Skeletal muscle satellite cell (primary cell): ENCODE results near the gene FAM107A.

ENCODE experiments used
- H3K27me3 ChIP-seq: 2 replicates; pipeline ENCODE4 v1.7.0; 2013; ENCODE audit warnings: low read length; ENCODE audit not compliant: control insufficient read depth, insufficient read depth
- H3K36me3 ChIP-seq: 2 replicates; pipeline ENCODE4 v1.7.0; 2013; ENCODE audit warnings: mild to moderate bottlenecking, control low read depth, low read length; ENCODE audit not compliant: insufficient read depth
- H3K4me1 ChIP-seq: 2 replicates; pipeline ENCODE4 v1.7.0; 2013; ENCODE audit warnings: low read length; ENCODE audit not compliant: control insufficient read depth, insufficient read depth
- H3K4me2 ChIP-seq: 2 replicates; pipeline ENCODE4 v1.7.0; 2013; ENCODE audit warnings: mild to moderate bottlenecking, low read length
- H3K4me3 ChIP-seq: 2 replicates; pipeline ENCODE4 v1.7.0; 2013; ENCODE audit warnings: low read length
- H3K9ac ChIP-seq: 2 replicates; pipeline ENCODE4 v1.7.0; 2013; ENCODE audit warnings: mild to moderate bottlenecking, low read depth, low read length, moderate library complexity
- H3K9me3 ChIP-seq: replicated peaks from 2 replicates; pipeline ENCODE4 v1.7.0; 2013; ENCODE audit warnings: mild to moderate bottlenecking, control low read depth, low read length

The FAM107A gene

GRCh38 chr3:58574106-58574505 is 3.1 kb downstream of the FAM107A start:
- H3K4me3 ChIP-seq = no peak overlapping the region
- H3K4me1 ChIP-seq = peaks cover 7% of the 10 kb centered on the region
- no peaks in the 10 kb centered on the region for H3K36me3 ChIP-seq
- peaks cover 5% of the 10 kb centered on the region for H3K9me3 ChIP-seq
- no peaks in the 10 kb centered on the region for H3K27me3 ChIP-seq
- no peak overlapping the region for H3K4me2 ChIP-seq
- H3K9ac ChIP-seq = no peak overlapping the region

GRCh38 chr3:58573640-58574039 is 3.6 kb downstream of the FAM107A start:
- Histone ChIP-seq H3K36me3 (no peaks in the 10 kb centered on the region), H3K4me3 (no peak overlapping the region), H3K27me3 (no peaks in the 10 kb centered on the region), H3K4me1 (peaks cover 7% of the 10 kb centered on the region), H3K9ac (no peak overlapping the region), H3K9me3 (peaks cover 5% of the 10 kb centered on the region), H3K4me2 (no peak overlapping the region)

GRCh38 chr3:58572634-58573230 is 4.5 kb downstream of the FAM107A start:
- peaks cover 7% of the 10 kb centered on the region for H3K4me1 ChIP-seq
- peaks cover 5% of the 10 kb centered on the region for H3K9me3 ChIP-seq
- no peak overlapping the region for H3K9ac ChIP-seq
- no peaks in the 10 kb centered on the region for H3K27me3 ChIP-seq
- no peak overlapping the region for H3K4me3 ChIP-seq
- H3K36me3 ChIP-seq = no peaks in the 10 kb centered on the region
- H3K4me2 ChIP-seq = no peak overlapping the region

GRCh38 chr3:58572013-58572633 is 5.1 kb downstream of the FAM107A start:
- H3K4me1 ChIP-seq = peaks cover 7% of the 10 kb centered on the region
- no peak overlapping the region for H3K9ac ChIP-seq
- peaks cover 5% of the 10 kb centered on the region for H3K9me3 ChIP-seq
- H3K4me3 ChIP-seq = no peak overlapping the region
- H3K27me3 ChIP-seq = no peaks in the 10 kb centered on the region
- no peaks in the 10 kb centered on the region for H3K36me3 ChIP-seq
- no peak overlapping the region for H3K4me2 ChIP-seq

- no peak overlapping the region for H3K4me3 ChIP-seq
- no peak overlapping the region for H3K9ac ChIP-seq
- no peaks in the 10 kb centered on the region for H3K27me3 ChIP-seq
- peaks cover 5% of the 10 kb centered on the region for H3K9me3 ChIP-seq
- H3K4me1 ChIP-seq = peaks cover 11% of the 10 kb centered on the region
- H3K36me3 ChIP-seq = no peaks in the 10 kb centered on the region
- no peak overlapping the region for H3K4me2 ChIP-seq
These were observed 6.3 kb downstream of the FAM107A start for GRCh38 chr3:58570851-58571250.

GRCh38 chr3:58569287-58570001 is 7.7 kb downstream of the FAM107A start:
- Histone ChIP-seq H3K27me3 (no peaks in the 10 kb centered on the region), H3K4me2 (no peak overlapping the region), H3K9me3 (peaks cover 5% of the 10 kb centered on the region), H3K9ac (no peak overlapping the region), H3K4me3 (no peak overlapping the region), H3K36me3 (no peaks in the 10 kb centered on the region), H3K4me1 (peaks cover 25% of the 10 kb centered on the region)

- H3K36me3 ChIP-seq = no peaks in the 10 kb centered on the region
These were observed 8.5 kb downstream of the FAM107A start for GRCh38 chr3:58568572-58569286.

GRCh38 chr3:58567251-58567515 is 10.0 kb downstream of the FAM107A start:
- Histone ChIP-seq H3K4me1 (peaks cover 38% of the 10 kb centered on the region), H3K27me3 (no peaks in the 10 kb centered on the region), H3K9me3 (peaks cover 4% of the 10 kb centered on the region), H3K36me3 (no peaks in the 10 kb centered on the region), H3K4me3 (no peak overlapping the region), H3K9ac (no peak overlapping the region), H3K4me2 (no peak overlapping the region)

More at GRCh38 chr3:58568572-58569286, 8.5 kb downstream of the FAM107A start:
- Histone ChIP-seq H3K4me1 (peaks cover 32% of the 10 kb centered on the region), H3K9ac (no peak overlapping the region), H3K4me2 (no peak overlapping the region), H3K4me3 (no peak overlapping the region), H3K9me3 (peaks cover 5% of the 10 kb centered on the region), H3K27me3 (no peaks in the 10 kb centered on the region)

GRCh38 chr3:58566398-58567250 is 10.6 kb downstream of the FAM107A start:
- Histone ChIP-seq H3K9ac (no peak overlapping the region), H3K27me3 (no peaks in the 10 kb centered on the region), H3K4me1 (peaks cover 35% of the 10 kb centered on the region), H3K4me3 (no peak overlapping the region), H3K9me3 (no peaks in the 10 kb centered on the region), H3K36me3 (no peaks in the 10 kb centered on the region), H3K4me2 (no peak overlapping the region)

GRCh38 chr3:58565621-58566397 is 11.4 kb downstream of the FAM107A start:
- Histone ChIP-seq H3K36me3 (no peaks in the 10 kb centered on the region), H3K9me3 (no peaks in the 10 kb centered on the region), H3K4me2 (no peak overlapping the region), H3K4me3 (no peak overlapping the region), H3K27me3 (no peaks in the 10 kb centered on the region), H3K9ac (no peak overlapping the region), H3K4me1 (peaks cover 42% of the 10 kb centered on the region)
